SH-SY5Y (cell line): Measurements from ENCODE around the gene CHGA.

ENCODE experiments used
- GATA2 ChIP-seq: IDR thresholded peaks from 2 replicates; pipeline ENCODE4 v1.6.1; 2011; ENCODE audit warnings: mild to moderate bottlenecking, low read depth, low read length
- GATA3 ChIP-seq: IDR thresholded peaks from 2 replicates; pipeline ENCODE4 v1.6.1; 2011; ENCODE audit warnings: low read depth, mild to moderate bottlenecking, low read length, moderate library complexity

DNA sequence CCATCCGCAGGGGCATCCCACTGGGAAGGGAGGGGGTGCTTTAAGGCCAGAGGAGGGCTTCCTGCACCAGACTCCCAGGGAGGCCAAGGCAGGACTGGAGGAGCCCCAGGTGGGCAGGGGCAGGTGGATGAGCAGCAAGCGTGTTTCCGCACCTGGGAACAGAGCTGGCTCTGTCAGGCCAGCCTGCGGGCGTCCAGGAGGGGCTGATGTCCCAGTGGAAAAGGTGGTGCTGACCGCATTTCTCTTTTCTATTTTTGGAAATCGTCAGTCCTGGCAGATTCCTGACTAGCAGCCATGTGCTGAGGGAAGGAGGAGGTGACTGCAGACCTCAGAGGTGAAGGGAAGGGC, 27.2 kb downstream of the CHGA start:
- no peak for TF ChIP-seq GATA2
- no peak for TF ChIP-seq GATA3
